K562 (cell line): ENCODE measurements around the gene OR5M8. TPM values are rescaled to one million over a fixed set of nuclear protein-coding genes. Genes with fewer than 3 reads are reported as not detected.

Experiments
- ATAC-seq: fragments of 200-7000 bp; cut with Tn5 transposase; 3 replicates; pipeline ENCODE4 v1.9.1; 2020; ENCODE audit warnings: moderate library complexity
- BruUV-seq: library from RNA; stranded (reverse); fragments of 400-500 nt; replicated peaks from 2 replicates; lab custom pipeline; 2021; lab: Mats Ljungman, UMichigan
- CTCF ChIA-PET: fragments of 300-600 bp; formaldehyde crosslinking; extraction: SDS; loops from one replicate; lab custom pipeline; 2021; ENCODE audit warnings: low intra/inter-chr PET ratio; lab: Yijun Ruan, JAX
- POLR2A ChIA-PET: fragments of 300-600, 350-650 bp; sonication (Branson Sonifier 250); formaldehyde crosslinking; extraction: SDS; loops from one replicate; lab custom pipeline; 2021; ENCODE audit warnings: antibody characterized with exemption, inconsistent platforms; lab: Yijun Ruan, JAX
- DNase-seq, 4 experiments: peaks; one replicate each; pipeline versions ENCODE4 v3.0.0 to v3.0.0-alpha.2; 2011 to 2018; ENCODE audit warnings: low spot score in 3 of 4, mixed read lengths in 3 of 4; ENCODE audit errors: extremely low read depth in 1 of 4
- FAIRE-seq: peaks from 2 replicates; lab custom pipeline; 2011; peaks lifted over from hg19 to GRCh38; lab: Jason Lieb, UNC
- H2AFZ ChIP-seq: 2 replicates; pipeline ENCODE4 v1.6.0; 2011; ENCODE audit warnings: low read depth, low read length, control low read depth, inconsistent platforms
- H3K27ac ChIP-seq: fragments of 200-600 bp; 3 replicates; pipeline ENCODE4 v1.8.0; 2011; ENCODE audit warnings: low read depth, mild to moderate bottlenecking, control low read depth, inconsistent platforms, low read length, moderate library complexity, mixed read lengths; ENCODE audit errors: extremely low read depth
- H3K27me3 ChIP-seq, 2 experiments: fragments of 300-600 bp in 1 of 2; 2 replicates in 1 of 2; 3 replicates in 1 of 2; pipeline versions ENCODE4 v1.6.0 to v1.8.0; 2011; ENCODE audit warnings: inconsistent platforms in 2 of 2, low read length in 2 of 2, mild to moderate bottlenecking in 1 of 2, mixed read lengths in 1 of 2, moderate library complexity in 1 of 2; ENCODE audit not compliant: control insufficient read depth in 2 of 2, insufficient read depth in 2 of 2
- H3K36me3 ChIP-seq: fragments of 300-600 bp; 3 replicates; pipeline ENCODE4 v1.8.0; 2011; ENCODE audit warnings: mild to moderate bottlenecking, low read length, inconsistent platforms; ENCODE audit not compliant: control insufficient read depth, insufficient read depth
- H3K4me1 ChIP-seq, 2 experiments: fragments of 200-600 bp in 1 of 2; replicated peaks in 1 of 2; 2 replicates in 1 of 2; 3 replicates in 1 of 2; pipeline versions ENCODE4 v1.5.1 to v1.8.0; 2011; ENCODE audit warnings: inconsistent platforms in 2 of 2, low read length in 2 of 2, mild to moderate bottlenecking in 1 of 2, mixed read lengths in 1 of 2, moderate library complexity in 1 of 2; ENCODE audit not compliant: control insufficient read depth in 2 of 2, insufficient read depth in 2 of 2
- H3K4me2 ChIP-seq: 2 replicates; pipeline ENCODE4 v1.6.1; 2011; ENCODE audit warnings: low read length, control low read depth, inconsistent platforms, mixed read lengths; ENCODE audit not compliant: insufficient read depth
- H3K4me3 ChIP-seq: fragments of 200-600 bp; sonication (generic), shearing (Covaris generic); 2 replicates; pipeline ENCODE4 v1.5.1; 2016; ENCODE audit warnings: control low read depth, inconsistent platforms
- H3K79me2 ChIP-seq: fragments of 200-600 bp; 3 replicates; pipeline ENCODE4 v1.8.0; 2011; ENCODE audit warnings: low read length, inconsistent platforms; ENCODE audit not compliant: control insufficient read depth, insufficient read depth
- H3K9ac ChIP-seq, 2 experiments: 2 replicates each; pipeline versions ENCODE4 v1.6.0 to v1.6.1; 2011; ENCODE audit warnings: low read depth in 2 of 2, low read length in 2 of 2, control low read depth in 1 of 2, inconsistent platforms in 1 of 2, mild to moderate bottlenecking in 1 of 2, mixed read lengths in 1 of 2; ENCODE audit not compliant: insufficient read depth in 1 of 2
- H3K9me1 ChIP-seq: one replicate; pipeline ENCODE4 v1.6.0; 2011; ENCODE audit warnings: inconsistent platforms, mild to moderate bottlenecking, low read length, moderate library complexity; ENCODE audit not compliant: control insufficient read depth, insufficient read depth
- H3K9me3 ChIP-seq: replicated peaks from 2 replicates; pipeline ENCODE4 v1.5.1; 2011; ENCODE audit warnings: low read depth, low read length, inconsistent platforms; ENCODE audit not compliant: control insufficient read depth, insufficient read depth
- H4K20me1 ChIP-seq: replicated peaks from 2 replicates; pipeline ENCODE4 v1.6.1; 2011; ENCODE audit warnings: low read length, inconsistent platforms, mixed read lengths; ENCODE audit not compliant: control insufficient read depth, insufficient read depth
- CREBBP ChIP-seq: IDR thresholded peaks from one replicate; pipeline ENCODE4 v1.6.1; 2012; ENCODE audit warnings: low read depth, mild to moderate bottlenecking, control low read depth, inconsistent platforms, low read length
- FOS ChIP-seq: IDR thresholded peaks from 3 replicates; pipeline ENCODE4 v1.6.1; 2011; ENCODE audit not compliant: insufficient read length; ENCODE audit errors: extremely low read depth
- PHB ChIP-seq: fragments of 250-450 bp; sonication (Bioruptor Pico); IDR thresholded peaks from 2 replicates; pipeline ENCODE4 v1.5.0; 2021
- SMAD4 ChIP-seq: fragments of 250-450 bp; sonication (Bioruptor Pico); conservative IDR thresholded peaks from 2 replicates; pipeline ENCODE4 v1.8.0; 2021; ENCODE audit warnings: inconsistent platforms, mild to moderate bottlenecking, moderate library complexity
- ZBTB2 ChIP-seq: fragments of 450-650 bp; IDR thresholded peaks from 2 replicates; pipeline ENCODE4 v1.6.1; 2016; ENCODE audit warnings: antibody characterized with exemption
- WGBS: fragments of 100-300 bp; shearing (Covaris generic); methylation state at CpG from one replicate; pipeline ENCODE4 v1.1.6; 2016; ENCODE audit warnings: low coverage, mixed read lengths; ENCODE audit not compliant: insufficient coverage; ENCODE audit errors: missing lambda C conversion rate; 5-methylcytosine and 5-hydroxymethylcytosine counted together
- in situ Hi-C: fragments of 300-500 bp; cut with MboI; formaldehyde crosslinking; loops from 4 replicates; pipeline ENCODE4 v1.15.0; 2018; ENCODE audit warnings: inconsistent platforms, mixed read lengths
- intact Hi-C: fragments of 100-400 bp; cut with micrococcal nuclease; formaldehyde crosslinking; loops from 2 replicates; pipeline ENCODE4 v1.14.2; 2022
- polyA plus RNA-seq, 8 experiments: library from polyadenylated mRNA; depleted of rRNA in 4 of 8; stranded (reverse) in 5 of 8; unstranded in 3 of 8; fragments of >200 nt; fragmentation: Nextera tagmentation in 2 of 8; fragmentation: Illumina TruSeq in 1 of 8; extraction: Ambion mirVana in 2 of 8; extraction: Trizol in 1 of 8; gene quantifications; 2 replicates each; pipeline versions ENCODE4 v1.2.1 to v1.2.3, GENCODE V29; 2011 to 2014; ENCODE audit warnings: inconsistent platforms in 1 of 8, missing spikeins in 1 of 8
- total RNA-seq, 7 experiments: library from RNA; depleted of rRNA in 6 of 7; stranded (reverse); fragments of >200 nt in 6 of 7; fragmentation: Illumina TruSeq in 2 of 7; extraction: Trizol in 2 of 7; gene quantifications; 2 replicates each; pipeline versions ENCODE4 v1.2.1 to v1.2.3, GENCODE V29; 2011 to 2021; ENCODE audit warnings: low replicate concordance in 1 of 7

The OR5M8 gene
- total and polyA plus RNA-seq, 9 of the 15 experiments (the other 6 are each of a cell fraction or from before 2014, with no cell fraction given) = not detected

- in situ Hi-C loops = no loop called here
- no peak for DNase-seq
- ChIA-PET POLR2A (no interaction called here), CTCF (no interaction called here)
- 0% methylated on average over 4 of the region's 4 CpGs for WGBS
- H3K4me3 ChIP-seq = no peak overlapping the region
- intact Hi-C loops = no loop called here
- no peak for FAIRE-seq
- no peaks in the 10 kb centered on the region for H3K9me1 ChIP-seq
- no peaks in the 10 kb centered on the region for H3K27me3 ChIP-seq
- H3K9ac ChIP-seq = no peak overlapping the region
- TF ChIP-seq FOS = no peak
- no peak for TF ChIP-seq SMAD4
- TF ChIP-seq CREBBP = no peak
- no peak for TF ChIP-seq PHB
- TF ChIP-seq ZBTB2 = no peak
- H3K4me2 ChIP-seq = no peak overlapping the region
- no peaks in the 10 kb centered on the region for H3K4me1 ChIP-seq
- H3K79me2 ChIP-seq = no peaks in the 10 kb centered on the region
- no peak for ATAC-seq
- no peak overlapping the region for H2AFZ ChIP-seq
- no peaks in the 10 kb centered on the region for H3K9me3 ChIP-seq
- no peaks in the 10 kb centered on the region for H3K36me3 ChIP-seq
- no TSS peak for BruUV-seq
- no peak overlapping the region for H3K27ac ChIP-seq
- no peaks in the 10 kb centered on the region for H4K20me1 ChIP-seq
Observed at GRCh38 chr11:56453521-56453920, 37.6 kb downstream of the OR5M8 start.

Other genes with a start within 250 kb of the OR5M8 start
Only the 7 nearest of the 15 such genes appear.
- not detected in 2 replicates for gene OR8J1, start 137.1 kb downstream of the OR5M8 start, total RNA-seq (2014; rRNA removed)
- not detected in 2 replicates for gene OR8J1, start 137.1 kb downstream of the OR5M8 start, total RNA-seq (2014; rRNA removed; fragmentation: Illumina TruSeq; extraction: Trizol)
- gene OR8J1, start 137.1 kb downstream of the OR5M8 start, total RNA-seq (2015; rRNA removed; fragmentation: Illumina TruSeq; extraction: Trizol) = not detected in 2 replicates
- not detected in 2 replicates for gene OR8J1, start 137.1 kb downstream of the OR5M8 start, total RNA-seq (2021)
- gene OR8J1, start 137.1 kb downstream of the OR5M8 start, polyA plus RNA-seq (2011; rRNA removed) = not detected in 2 replicates
- gene OR8J1, start 137.1 kb downstream of the OR5M8 start, polyA plus RNA-seq (2014; fragmentation: Illumina TruSeq; extraction: Trizol) = not detected in 2 replicates
- not detected for gene OR8J1, start 137.1 kb downstream of the OR5M8 start, polyA plus RNA-seq (2014; fragmentation: Nextera tagmentation; extraction: Ambion mirVana)
- gene OR8J1, start 137.1 kb downstream of the OR5M8 start, polyA plus RNA-seq (2014; rRNA removed) = not detected in 2 replicates
- gene OR8U1, start 115.7 kb downstream of the OR5M8 start, total RNA-seq (2014; rRNA removed) = not detected in 2 replicates
- gene OR8U1, start 115.7 kb downstream of the OR5M8 start, total RNA-seq (2014; rRNA removed; fragmentation: Illumina TruSeq; extraction: Trizol) = not detected in 2 replicates
- gene OR8U1, start 115.7 kb downstream of the OR5M8 start, total RNA-seq (2015; rRNA removed; fragmentation: Illumina TruSeq; extraction: Trizol) = not detected in 2 replicates
- not detected in 2 replicates for gene OR8U1, start 115.7 kb downstream of the OR5M8 start, total RNA-seq (2021)
- not detected in 2 replicates for gene OR8U1, start 115.7 kb downstream of the OR5M8 start, polyA plus RNA-seq (2011; rRNA removed)
- gene OR8U1, start 115.7 kb downstream of the OR5M8 start, polyA plus RNA-seq (2014; fragmentation: Illumina TruSeq; extraction: Trizol) = not detected in 2 replicates
- gene OR8U1, start 115.7 kb downstream of the OR5M8 start, polyA plus RNA-seq (2014; fragmentation: Nextera tagmentation; extraction: Ambion mirVana) = not detected
- gene OR8U1, start 115.7 kb downstream of the OR5M8 start, polyA plus RNA-seq (2014; rRNA removed) = not detected in 2 replicates
- gene OR5AL1, start 78.7 kb downstream of the OR5M8 start, total RNA-seq (2014; rRNA removed) = not detected in 2 replicates
- gene OR5AL1, start 78.7 kb downstream of the OR5M8 start, total RNA-seq (2014; rRNA removed; fragmentation: Illumina TruSeq; extraction: Trizol) = not detected in 2 replicates
- gene OR5AL1, start 78.7 kb downstream of the OR5M8 start, total RNA-seq (2015; rRNA removed; fragmentation: Illumina TruSeq; extraction: Trizol) = not detected in 2 replicates
- gene OR5AL1, start 78.7 kb downstream of the OR5M8 start, total RNA-seq (2021) = not detected in 2 replicates
- gene OR5AL1, start 78.7 kb downstream of the OR5M8 start, polyA plus RNA-seq (2011; rRNA removed) = not detected in 2 replicates
- not detected in 2 replicates for gene OR5AL1, start 78.7 kb downstream of the OR5M8 start, polyA plus RNA-seq (2014; fragmentation: Illumina TruSeq; extraction: Trizol)
- gene OR5AL1, start 78.7 kb downstream of the OR5M8 start, polyA plus RNA-seq (2014; fragmentation: Nextera tagmentation; extraction: Ambion mirVana) = not detected
- gene OR5AL1, start 78.7 kb downstream of the OR5M8 start, polyA plus RNA-seq (2014; rRNA removed) = not detected in 2 replicates
- gene OR5M3, start 18.0 kb downstream of the OR5M8 start, total RNA-seq (2014; rRNA removed) = not detected in 2 replicates
- gene OR5M3, start 18.0 kb downstream of the OR5M8 start, total RNA-seq (2014; rRNA removed; fragmentation: Illumina TruSeq; extraction: Trizol) = not detected in 2 replicates
- not detected in 2 replicates for gene OR5M3, start 18.0 kb downstream of the OR5M8 start, total RNA-seq (2015; rRNA removed; fragmentation: Illumina TruSeq; extraction: Trizol)
- gene OR5M3, start 18.0 kb downstream of the OR5M8 start, total RNA-seq (2021) = not detected in 2 replicates
- gene OR5M3, start 18.0 kb downstream of the OR5M8 start, polyA plus RNA-seq (2011; rRNA removed) = not detected in 2 replicates
- not detected in 2 replicates for gene OR5M3, start 18.0 kb downstream of the OR5M8 start, polyA plus RNA-seq (2014; fragmentation: Illumina TruSeq; extraction: Trizol)
- not detected for gene OR5M3, start 18.0 kb downstream of the OR5M8 start, polyA plus RNA-seq (2014; fragmentation: Nextera tagmentation; extraction: Ambion mirVana)
- not detected in 2 replicates for gene OR5M3, start 18.0 kb downstream of the OR5M8 start, polyA plus RNA-seq (2014; rRNA removed)
- gene OR5M11, start 51.9 kb upstream of the OR5M8 start, total RNA-seq (2014; rRNA removed) = not detected in 2 replicates
- not detected in 2 replicates for gene OR5M11, start 51.9 kb upstream of the OR5M8 start, total RNA-seq (2014; rRNA removed; fragmentation: Illumina TruSeq; extraction: Trizol)
- not detected in 2 replicates for gene OR5M11, start 51.9 kb upstream of the OR5M8 start, total RNA-seq (2015; rRNA removed; fragmentation: Illumina TruSeq; extraction: Trizol)
- not detected in 2 replicates for gene OR5M11, start 51.9 kb upstream of the OR5M8 start, total RNA-seq (2021)
- not detected in 2 replicates for gene OR5M11, start 51.9 kb upstream of the OR5M8 start, polyA plus RNA-seq (2011; rRNA removed)
- gene OR5M11, start 51.9 kb upstream of the OR5M8 start, polyA plus RNA-seq (2014; fragmentation: Illumina TruSeq; extraction: Trizol) = not detected in 2 replicates
- gene OR5M11, start 51.9 kb upstream of the OR5M8 start, polyA plus RNA-seq (2014; fragmentation: Nextera tagmentation; extraction: Ambion mirVana) = not detected
- gene OR5M11, start 51.9 kb upstream of the OR5M8 start, polyA plus RNA-seq (2014; rRNA removed) = not detected in 2 replicates
- not detected in 2 replicates for gene OR5M10, start 86.4 kb upstream of the OR5M8 start, total RNA-seq (2014; rRNA removed)
- gene OR5M10, start 86.4 kb upstream of the OR5M8 start, total RNA-seq (2014; rRNA removed; fragmentation: Illumina TruSeq; extraction: Trizol) = not detected in 2 replicates
- gene OR5M10, start 86.4 kb upstream of the OR5M8 start, total RNA-seq (2015; rRNA removed; fragmentation: Illumina TruSeq; extraction: Trizol) = not detected in 2 replicates
- gene OR5M10, start 86.4 kb upstream of the OR5M8 start, total RNA-seq (2021) = not detected in 2 replicates
- gene OR5M10, start 86.4 kb upstream of the OR5M8 start, polyA plus RNA-seq (2011; rRNA removed) = not detected in 2 replicates
- gene OR5M10, start 86.4 kb upstream of the OR5M8 start, polyA plus RNA-seq (2014; fragmentation: Illumina TruSeq; extraction: Trizol) = not detected in 2 replicates
- gene OR5M10, start 86.4 kb upstream of the OR5M8 start, polyA plus RNA-seq (2014; fragmentation: Nextera tagmentation; extraction: Ambion mirVana) = not detected
- not detected in 2 replicates for gene OR5M10, start 86.4 kb upstream of the OR5M8 start, polyA plus RNA-seq (2014; rRNA removed)
- gene OR5M1, start 123.5 kb upstream of the OR5M8 start, total RNA-seq (2014; rRNA removed) = not detected in 2 replicates
- not detected in 2 replicates for gene OR5M1, start 123.5 kb upstream of the OR5M8 start, total RNA-seq (2014; rRNA removed; fragmentation: Illumina TruSeq; extraction: Trizol)
- gene OR5M1, start 123.5 kb upstream of the OR5M8 start, total RNA-seq (2015; rRNA removed; fragmentation: Illumina TruSeq; extraction: Trizol) = not detected in 2 replicates
- gene OR5M1, start 123.5 kb upstream of the OR5M8 start, total RNA-seq (2021) = not detected in 2 replicates
- not detected in 2 replicates for gene OR5M1, start 123.5 kb upstream of the OR5M8 start, polyA plus RNA-seq (2011; rRNA removed)
- gene OR5M1, start 123.5 kb upstream of the OR5M8 start, polyA plus RNA-seq (2014; fragmentation: Illumina TruSeq; extraction: Trizol) = not detected in 2 replicates
- not detected for gene OR5M1, start 123.5 kb upstream of the OR5M8 start, polyA plus RNA-seq (2014; fragmentation: Nextera tagmentation; extraction: Ambion mirVana)
- gene OR5M1, start 123.5 kb upstream of the OR5M8 start, polyA plus RNA-seq (2014; rRNA removed) = not detected in 2 replicates